ENCODE measurements around the gene WAC.

Gene WAC

DNA sequence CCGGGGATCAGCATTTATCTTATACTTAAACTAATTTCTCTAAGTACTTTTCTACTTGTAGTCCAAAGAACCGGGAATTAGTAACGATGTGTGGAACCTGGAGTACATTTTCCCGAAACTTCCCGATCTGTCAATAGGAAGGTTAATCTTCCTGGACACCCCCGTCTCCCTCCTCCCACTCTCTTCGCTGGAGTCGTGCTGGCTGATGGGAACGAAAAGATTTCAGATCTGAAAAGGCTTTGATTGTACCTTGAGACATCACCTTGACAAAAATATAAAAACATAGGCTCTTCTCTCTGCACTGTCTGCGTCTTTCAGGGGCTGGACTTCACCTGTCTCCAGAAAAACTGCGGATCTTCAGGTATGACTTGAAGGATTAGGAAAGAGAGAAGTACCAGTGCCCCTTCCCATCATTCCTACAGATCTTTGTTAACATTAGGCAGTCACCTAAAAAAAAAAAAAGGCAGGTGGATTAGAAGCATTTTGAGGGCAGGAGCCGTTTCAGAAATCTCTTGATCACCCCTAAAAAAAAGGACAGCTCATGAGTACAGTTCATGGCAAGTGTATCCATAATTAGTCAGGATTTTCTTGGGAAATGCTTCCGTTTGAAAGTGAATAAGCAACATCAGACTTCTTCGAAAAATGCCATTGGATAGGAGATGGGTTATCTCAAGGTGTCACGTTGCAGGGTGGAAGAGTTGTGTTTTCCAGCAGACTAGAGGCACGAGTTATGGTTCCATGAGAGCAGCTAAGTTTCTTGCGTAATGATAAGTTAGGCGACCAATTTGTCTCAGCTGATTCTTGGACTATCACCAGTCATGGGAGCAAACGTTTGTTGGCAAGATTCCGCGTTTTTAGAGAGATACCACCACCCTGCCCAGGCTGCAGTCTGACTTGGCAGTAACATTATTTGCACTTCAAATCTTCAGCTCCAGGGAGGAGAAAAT is 136.6 kb downstream of the WAC start:
- no peak for DNase-seq

All from stimulated activated CD8-positive, alpha-beta memory T cell treated with anti-CD3 and anti-CD28 coated beads, Interleukin-4, amount 100 ng/mL, for 48 hours (primary cell).